Choroid plexus epithelial cell (primary cell): ENCODE results near the gene NDUFAF5.

Experiments
- DNase-seq: peaks from one replicate; pipeline ENCODE4 v3.0.0-alpha.2; 2010; ENCODE audit warnings: low read depth
- H3K4me3 ChIP-seq: 2 replicates; pipeline ENCODE4 v1.5.1; 2011; ENCODE audit warnings: low read depth, mild to moderate bottlenecking, control low read depth, low read length, moderate library complexity
- CTCF ChIP-seq: conservative IDR thresholded peaks from 2 replicates; pipeline ENCODE4 v1.5.1; 2011; ENCODE audit warnings: low read depth, mild to moderate bottlenecking, control low read depth, inconsistent platforms, low read length, moderate library complexity

Gene NDUFAF5

GRCh38 chr20:13857304-13857703 is 72.5 kb downstream of the NDUFAF5 start:
- TF ChIP-seq CTCF: no peak
- no peak overlapping the region for H3K4me3 ChIP-seq
- no peak for DNase-seq

- DNase-seq: no peak
- no peak overlapping the region for H3K4me3 ChIP-seq
- no peak for TF ChIP-seq CTCF
Measured at GRCh38 chr20:13857961-13858360, 73.1 kb downstream of the NDUFAF5 start.

DNA sequence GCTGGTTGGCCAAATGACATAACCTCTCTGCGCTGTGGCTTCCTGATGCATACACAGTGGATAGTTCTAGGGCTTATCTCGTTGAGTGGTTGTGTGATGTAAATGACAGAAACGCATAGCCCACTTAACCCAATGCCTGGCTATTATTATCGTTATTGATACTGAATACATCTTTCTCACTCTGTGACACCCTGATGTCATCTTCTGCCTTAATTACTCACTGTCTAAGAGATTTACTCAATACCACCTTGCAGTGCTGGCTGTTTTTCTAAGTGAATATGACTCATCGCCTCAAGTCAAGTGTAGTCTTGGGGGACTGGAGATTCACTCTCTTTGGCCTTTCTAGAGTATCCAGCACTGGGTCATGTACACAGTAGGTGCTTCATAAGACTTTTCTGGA is 73.6 kb downstream of the NDUFAF5 start:
- H3K4me3 ChIP-seq: no peak overlapping the region
- TF ChIP-seq CTCF: no peak
- DNase-seq: no peak

DNA sequence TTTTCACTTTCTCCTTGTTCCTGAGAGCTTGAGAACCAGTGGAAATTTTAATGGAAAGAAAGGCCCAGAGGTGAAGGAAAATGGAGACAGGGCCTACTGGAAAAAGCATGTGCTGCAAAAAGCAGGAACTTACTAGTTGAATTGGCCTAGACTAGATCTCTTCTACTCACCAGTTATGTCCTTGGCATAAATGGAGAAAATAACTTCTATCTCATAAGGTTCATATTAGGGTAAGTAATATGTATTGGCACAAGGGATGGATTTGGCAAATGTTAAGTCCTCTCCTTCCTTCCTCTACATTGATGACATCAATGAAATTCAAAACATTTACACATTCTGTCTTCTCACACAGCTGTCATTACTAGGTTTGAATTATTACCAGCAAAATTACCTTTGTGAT is 74.0 kb downstream of the NDUFAF5 start:
- H3K4me3 ChIP-seq: no peak overlapping the region
- no peak for DNase-seq
- TF ChIP-seq CTCF: no peak

DNA sequence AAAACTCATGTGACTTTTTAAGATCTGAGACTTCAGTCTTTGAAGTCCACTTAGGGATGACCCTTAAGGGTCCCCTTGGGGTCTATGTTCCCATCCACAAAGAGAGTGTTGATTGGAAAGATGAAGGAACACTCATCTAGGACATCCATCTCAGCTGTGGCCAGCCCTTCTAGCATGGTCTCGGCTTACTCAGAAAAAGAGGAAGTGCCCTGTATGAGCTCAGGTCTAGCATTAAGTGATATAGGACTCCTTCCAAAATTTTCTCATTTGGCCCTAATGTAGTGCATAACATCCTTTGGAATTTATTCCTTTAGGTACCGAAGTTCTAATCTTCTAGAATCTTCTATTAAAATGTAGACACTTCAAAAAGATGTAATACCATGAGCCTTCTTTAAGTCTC is 77.4 kb downstream of the NDUFAF5 start:
- no peak overlapping the region for H3K4me3 ChIP-seq
- no peak for TF ChIP-seq CTCF
- no peak for DNase-seq

DNA sequence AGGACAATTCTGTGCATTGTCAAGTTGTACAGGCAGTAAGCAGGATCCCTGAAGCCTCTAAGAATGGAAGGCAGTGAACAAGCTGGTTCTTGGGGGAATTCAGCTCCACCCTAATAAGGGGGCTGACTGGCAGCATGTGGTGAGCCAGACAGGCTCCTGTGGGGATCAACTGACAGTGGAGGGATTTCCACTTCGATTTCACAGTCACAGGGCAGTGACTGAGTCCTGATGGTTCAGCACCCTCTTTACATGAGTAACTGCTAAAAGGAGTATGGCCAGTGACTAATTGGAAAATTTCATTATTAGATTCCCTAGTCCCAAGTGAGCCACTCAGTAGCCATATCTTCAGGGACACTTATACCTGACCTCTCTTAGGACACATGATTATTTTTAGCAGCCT is 78.4 kb downstream of the NDUFAF5 start:
- H3K4me3 ChIP-seq: no peak overlapping the region
- DNase-seq: no peak
- TF ChIP-seq CTCF: no peak

- TF ChIP-seq CTCF: no peak
- DNase-seq: no peak
- H3K4me3 ChIP-seq: no peak overlapping the region
Measured at GRCh38 chr20:13865156-13865555, 80.3 kb downstream of the NDUFAF5 start.
